Measurements from ENCODE around the gene THBD. TPM values are rescaled to one million over a fixed set of nuclear protein-coding genes. Genes with fewer than 3 reads are reported as not detected.

The THBD gene
- total RNA-seq, 2 donors from 2014 or later, result 2.3 to 6.3 TPM

DNA sequence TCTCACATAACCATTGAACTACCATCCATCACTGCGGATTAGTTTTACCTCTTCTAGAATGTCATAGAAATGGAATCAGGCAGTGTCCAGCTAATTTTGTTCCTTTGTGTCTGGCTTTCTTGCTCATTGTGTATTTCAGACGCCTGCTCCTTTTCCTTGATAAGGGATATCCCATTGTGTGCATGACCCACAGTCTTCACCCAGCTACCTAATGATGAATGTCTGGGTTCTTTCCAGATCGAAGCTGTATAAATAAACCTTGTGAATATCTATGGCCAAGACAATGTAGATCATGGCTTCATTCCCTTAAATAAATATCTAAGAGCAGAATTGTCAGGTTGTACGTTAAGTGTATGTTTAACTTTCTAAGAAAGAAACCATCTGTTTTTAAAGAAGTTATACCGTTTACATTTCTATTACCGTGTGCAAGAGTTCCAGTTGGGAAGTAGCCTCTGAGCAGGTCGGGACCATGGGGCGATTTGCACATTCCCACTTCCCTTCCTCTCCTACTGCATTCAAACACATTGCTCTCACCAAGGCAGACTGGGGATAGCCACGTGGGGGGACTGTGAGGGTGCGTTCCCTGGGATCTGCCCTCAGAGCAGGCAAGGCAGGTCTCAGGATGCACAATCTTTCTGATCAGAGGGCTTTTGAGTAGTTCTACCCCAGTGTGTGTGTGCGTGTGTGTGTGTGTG lies 23.6 kb upstream of the THBD start:
- H3K9me3 ChIP-seq, result no peaks in the 10 kb centered on the region
- no peaks in the 10 kb centered on the region for H3K4me1 ChIP-seq
- TF ChIP-seq, protein P1, sequence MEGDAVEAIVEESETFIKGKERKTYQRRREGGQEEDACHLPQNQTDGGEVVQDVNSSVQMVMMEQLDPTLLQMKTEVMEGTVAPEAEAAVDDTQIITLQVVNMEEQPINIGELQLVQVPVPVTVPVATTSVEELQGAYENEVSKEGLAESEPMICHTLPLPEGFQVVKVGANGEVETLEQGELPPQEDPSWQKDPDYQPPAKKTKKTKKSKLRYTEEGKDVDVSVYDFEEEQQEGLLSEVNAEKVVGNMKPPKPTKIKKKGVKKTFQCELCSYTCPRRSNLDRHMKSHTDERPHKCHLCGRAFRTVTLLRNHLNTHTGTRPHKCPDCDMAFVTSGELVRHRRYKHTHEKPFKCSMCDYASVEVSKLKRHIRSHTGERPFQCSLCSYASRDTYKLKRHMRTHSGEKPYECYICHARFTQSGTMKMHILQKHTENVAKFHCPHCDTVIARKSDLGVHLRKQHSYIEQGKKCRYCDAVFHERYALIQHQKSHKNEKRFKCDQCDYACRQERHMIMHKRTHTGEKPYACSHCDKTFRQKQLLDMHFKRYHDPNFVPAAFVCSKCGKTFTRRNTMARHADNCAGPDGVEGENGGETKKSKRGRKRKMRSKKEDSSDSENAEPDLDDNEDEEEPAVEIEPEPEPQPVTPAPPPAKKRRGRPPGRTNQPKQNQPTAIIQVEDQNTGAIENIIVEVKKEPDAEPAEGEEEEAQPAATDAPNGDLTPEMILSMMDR (IDR thresholded peaks at IDR 0.05), result no peak
- H3K27ac ChIP-seq, result no peak overlapping the region
- H3K27me3 ChIP-seq, result no peaks in the 10 kb centered on the region
- no peaks in the 10 kb centered on the region for H3K36me3 ChIP-seq
- no peak for DNase-seq
- intact Hi-C loops (cut with DNase I), result no loop called here
- no peak overlapping the region for H3K9ac ChIP-seq (ENCODE audit: low read depth in 2 of 2, low read length in 2 of 2)
- H3K4me3 ChIP-seq, result no peak overlapping the region

DNA sequence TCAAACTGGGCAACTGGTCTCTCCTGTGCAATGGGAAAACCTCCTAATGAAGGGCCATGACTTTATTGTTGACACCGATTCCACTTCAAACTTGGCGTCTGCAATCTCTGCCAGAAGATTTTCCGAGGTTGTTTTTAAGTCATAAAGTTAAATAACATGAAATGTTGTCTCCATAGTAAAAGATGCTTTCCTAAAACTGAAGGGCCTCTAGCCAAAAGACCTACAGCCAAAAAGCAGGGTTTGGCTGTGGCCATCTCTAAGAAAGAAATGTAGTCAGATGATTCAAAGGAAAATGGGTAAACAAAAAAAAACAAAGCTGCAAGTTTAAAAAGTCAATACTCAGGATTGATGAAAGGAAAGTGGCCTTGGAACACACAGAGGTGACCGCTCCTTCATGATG lies 22.5 kb upstream of the THBD start:
- TF ChIP-seq, protein P1 (IDR thresholded peaks at IDR 0.05), result no peak
- H3K27me3 ChIP-seq, result no peaks in the 10 kb centered on the region
- no peaks in the 10 kb centered on the region for H3K9me3 ChIP-seq
- H3K9ac ChIP-seq (ENCODE audit: low read depth in 2 of 2, low read length in 2 of 2), result no peak overlapping the region
- DNase-seq, result no peak
- H3K27ac ChIP-seq, result no peak overlapping the region
- H3K4me3 ChIP-seq, result no peak overlapping the region
- no peaks in the 10 kb centered on the region for H3K36me3 ChIP-seq
- intact Hi-C loops (cut with DNase I), result no loop called here
- no peaks in the 10 kb centered on the region for H3K4me1 ChIP-seq

DNA sequence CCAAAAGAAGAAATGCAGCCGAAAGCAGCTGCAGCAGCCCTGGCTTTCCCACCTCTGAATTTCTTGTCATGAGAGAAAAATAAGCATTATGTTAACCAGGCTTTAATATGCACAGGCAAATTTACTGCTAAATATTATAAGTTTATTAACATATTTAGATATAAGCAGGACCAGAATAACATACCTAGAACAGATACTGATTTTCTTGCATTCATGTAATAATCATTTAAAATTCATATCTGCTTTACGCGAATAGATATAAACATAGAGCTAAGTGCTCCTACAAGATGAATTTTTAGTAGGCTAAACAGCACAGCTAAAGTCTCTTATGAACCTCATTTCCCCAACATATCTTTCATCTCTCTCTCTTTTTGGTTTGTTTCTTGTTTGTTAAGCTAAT lies 21.9 kb upstream of the THBD start:
- H3K9me3 ChIP-seq, result no peaks in the 10 kb centered on the region
- H3K4me1 ChIP-seq, result no peaks in the 10 kb centered on the region
- intact Hi-C loops (cut with DNase I), result no loop called here
- TF ChIP-seq, protein P1 (IDR thresholded peaks at IDR 0.05), result no peak
- H3K4me3 ChIP-seq, result no peak overlapping the region
- no peaks in the 10 kb centered on the region for H3K36me3 ChIP-seq
- no peak overlapping the region for H3K27ac ChIP-seq
- no peak overlapping the region for H3K9ac ChIP-seq (ENCODE audit: low read depth in 2 of 2, low read length in 2 of 2)
- no peaks in the 10 kb centered on the region for H3K27me3 ChIP-seq
- no peak for DNase-seq

DNA sequence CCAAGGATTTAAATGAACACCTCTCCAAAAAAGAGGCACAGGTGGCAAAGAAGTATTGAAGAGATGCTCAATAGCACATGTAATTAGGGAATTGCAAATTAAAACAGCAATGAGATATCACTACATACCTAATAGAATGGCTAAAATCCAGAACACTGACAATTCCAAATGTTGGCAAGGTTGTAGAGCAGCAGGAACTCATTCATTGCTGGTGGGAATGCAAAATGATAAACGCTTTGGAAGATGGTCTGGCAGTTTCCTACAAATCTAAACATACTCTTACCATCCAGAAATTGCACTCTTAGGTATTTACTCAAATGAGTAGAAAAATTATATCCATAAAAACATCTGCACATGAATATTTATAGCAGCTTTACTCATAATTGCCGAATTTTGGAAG lies 19.6 kb upstream of the THBD start:
- Histone ChIP-seq H3K9ac (ENCODE audit: low read depth in 2 of 2, low read length in 2 of 2) (no peak overlapping the region), H3K9me3 (no peaks in the 10 kb centered on the region), H3K4me1 (no peaks in the 10 kb centered on the region), H3K27me3 (no peaks in the 10 kb centered on the region), H3K4me3 (no peak overlapping the region), H3K36me3 (no peaks in the 10 kb centered on the region), H3K27ac (no peak overlapping the region)
- TF ChIP-seq, protein P1 (IDR thresholded peaks at IDR 0.05), result no peak
- intact Hi-C loops (cut with DNase I), result no loop called here
- DNase-seq, result no peak

DNA sequence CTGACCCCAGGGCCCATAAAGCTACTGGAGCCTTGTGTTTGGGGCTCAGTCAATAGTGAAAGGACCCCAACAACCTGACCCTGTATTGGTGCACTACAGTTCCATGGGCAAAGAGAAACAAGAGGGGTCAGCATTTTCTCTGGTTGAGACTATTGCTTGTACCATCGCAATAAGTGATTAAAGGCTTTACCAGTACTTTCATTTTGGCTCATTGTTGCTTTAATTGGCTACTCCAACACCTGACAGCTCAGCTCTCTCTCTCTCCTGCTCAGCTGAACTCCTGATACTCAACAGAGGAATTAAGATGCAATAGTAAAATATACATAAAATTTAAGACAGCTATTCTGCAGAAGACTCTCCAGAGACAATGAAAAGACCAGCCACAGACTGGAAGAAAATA lies 18.8 kb upstream of the THBD start:
- Histone ChIP-seq H3K27me3 (no peaks in the 10 kb centered on the region), H3K9ac (ENCODE audit: low read depth in 2 of 2, low read length in 2 of 2) (no peak overlapping the region), H3K4me3 (no peak overlapping the region), H3K4me1 (no peaks in the 10 kb centered on the region), H3K27ac (no peak overlapping the region), H3K36me3 (no peaks in the 10 kb centered on the region), H3K9me3 (no peaks in the 10 kb centered on the region)
- no peak for DNase-seq
- TF ChIP-seq, protein P1 (IDR thresholded peaks at IDR 0.05), result no peak
- intact Hi-C loops (cut with DNase I), result no loop called here

All from colonic mucosa (tissue), 4 donors.